Astrocyte (in vitro differentiated cells and primary cell): Measurements from ENCODE around the gene SCAMP4. TPM values are rescaled to one million over a fixed set of nuclear protein-coding genes. Genes with fewer than 3 reads are reported as not detected.

Source experiments
- DNase-seq: peaks from one replicate; pipeline ENCODE4 v3.0.0-alpha.2; 2010; ENCODE audit warnings: low read depth
- FAIRE-seq: peaks from 2 replicates; lab custom pipeline; 2011; peaks lifted over from hg19 to GRCh38; lab: Jason Lieb, UNC
- H2AFZ ChIP-seq: 2 replicates; pipeline ENCODE4 v1.6.0; 2012; ENCODE audit warnings: low read depth, low read length, inconsistent platforms
- H3K27ac ChIP-seq: 2 replicates; pipeline ENCODE4 v1.5.1; 2011; ENCODE audit warnings: low read depth, low read length, inconsistent platforms
- H3K27me3 ChIP-seq: 2 replicates; pipeline ENCODE4 v1.6.0; 2011; ENCODE audit warnings: low read length, inconsistent platforms; ENCODE audit not compliant: insufficient read depth
- H3K36me3 ChIP-seq: 2 replicates; pipeline ENCODE4 v1.5.1; 2011; ENCODE audit warnings: low read length, inconsistent platforms; ENCODE audit not compliant: insufficient read depth
- H3K4me1 ChIP-seq: 2 replicates; pipeline ENCODE4 v1.5.1; 2011; ENCODE audit warnings: low read length, inconsistent platforms; ENCODE audit not compliant: insufficient read depth
- H3K4me2 ChIP-seq: 2 replicates; pipeline ENCODE4 v1.6.0; 2012; ENCODE audit warnings: low read length, inconsistent platforms
- H3K4me3 ChIP-seq: 2 replicates; pipeline ENCODE4 v1.5.1; 2011; ENCODE audit warnings: low read depth, mild to moderate bottlenecking, low read length, inconsistent platforms; ENCODE audit not compliant: insufficient read depth
- H3K79me2 ChIP-seq: 2 replicates; pipeline ENCODE4 v1.6.0; 2012; ENCODE audit warnings: mild to moderate bottlenecking, low read length, inconsistent platforms; ENCODE audit not compliant: insufficient read depth
- H3K9ac ChIP-seq: 2 replicates; pipeline ENCODE4 v1.6.0; 2012; ENCODE audit warnings: mild to moderate bottlenecking, low read length, inconsistent platforms
- H3K9me3 ChIP-seq: 2 replicates; pipeline ENCODE4 v1.5.1; 2012; ENCODE audit warnings: low read depth, mild to moderate bottlenecking, low read length, inconsistent platforms; ENCODE audit not compliant: insufficient read depth
- H4K20me1 ChIP-seq: 2 replicates; pipeline ENCODE4 v1.6.0; 2012; ENCODE audit warnings: low read length, inconsistent platforms; ENCODE audit not compliant: insufficient read depth
- H3K27ac Mint-ChIP-seq: one replicate; pipeline ENCODE4 v1.8.0; 2021; ENCODE audit warnings: mild to moderate bottlenecking, mixed read lengths; ENCODE audit not compliant: unreplicated experiment
- H3K27me3 Mint-ChIP-seq: one replicate; pipeline ENCODE4 v1.8.0; 2021; ENCODE audit warnings: low read depth, mixed read lengths; ENCODE audit not compliant: unreplicated experiment
- H3K36me3 Mint-ChIP-seq: one replicate; pipeline ENCODE4 v1.8.0; 2021; ENCODE audit warnings: low read depth, mixed read lengths; ENCODE audit not compliant: unreplicated experiment
- H3K4me1 Mint-ChIP-seq: one replicate; pipeline ENCODE4 v1.8.0; 2021; ENCODE audit warnings: low read depth, mixed read lengths; ENCODE audit not compliant: unreplicated experiment
- H3K4me3 Mint-ChIP-seq: one replicate; pipeline ENCODE4 v1.8.0; 2021; ENCODE audit warnings: mild to moderate bottlenecking, moderate library complexity, mixed read lengths; ENCODE audit not compliant: unreplicated experiment
- H3K9me3 Mint-ChIP-seq: one replicate; pipeline ENCODE4 v1.8.0; 2021; ENCODE audit warnings: mild to moderate bottlenecking, mixed read lengths; ENCODE audit not compliant: unreplicated experiment
- CTCF ChIP-seq: IDR thresholded peaks from 2 replicates; pipeline ENCODE4 v1.5.1; 2011; ENCODE audit warnings: low read depth, mild to moderate bottlenecking, inconsistent platforms, low read length, moderate library complexity; ENCODE audit not compliant: insufficient read depth
- EZH2 ChIP-seq: IDR thresholded peaks from 2 replicates; pipeline ENCODE4 v1.6.1; 2012; ENCODE audit warnings: mild to moderate bottlenecking, low read length, inconsistent platforms; ENCODE audit not compliant: insufficient read depth
- total RNA-seq: library from RNA; stranded (reverse); gene quantifications from 2 replicates; pipeline ENCODE4 v1.2.1, GENCODE V29; 2021

Gene SCAMP4
- total RNA-seq, 1 donor from 2014 or later: 72.2 TPM

GRCh38 chr19:1912760-1913505 lies 7.7 kb downstream of the SCAMP4 start:
- peaks cover 64% of the 10 kb centered on the region for H3K79me2 ChIP-seq
- H3K27ac ChIP-seq: no peak overlapping the region
- Mint-ChIP-seq H3K36me3 (peaks cover 2% of the 10 kb centered on the region), H3K27ac (no peak overlapping the region), H3K4me3 (no peak overlapping the region), H3K4me1 (peaks cover 7% of the 10 kb centered on the region), H3K27me3 (no peaks in the 10 kb centered on the region), H3K9me3 (no peaks in the 10 kb centered on the region)
- DNase-seq (no peak), FAIRE-seq (no peak)
- H3K4me1 ChIP-seq: peaks cover 5% of the 10 kb centered on the region
- no peak overlapping the region for H3K4me3 ChIP-seq
- H3K4me2 ChIP-seq: no peak overlapping the region
- no peaks in the 10 kb centered on the region for H3K36me3 ChIP-seq
- no peak overlapping the region for H2AFZ ChIP-seq
- no peak overlapping the region for H3K9ac ChIP-seq
- TF ChIP-seq CTCF (no peak), EZH2 (no peak)
- H3K9me3 ChIP-seq: no peaks in the 10 kb centered on the region
- H4K20me1 ChIP-seq: peaks cover 57% of the 10 kb centered on the region
- H3K27me3 ChIP-seq: no peaks in the 10 kb centered on the region

GRCh38 chr19:1913781-1914577 lies 8.8 kb downstream of the SCAMP4 start:
- Histone ChIP-seq H4K20me1 (peaks cover 50% of the 10 kb centered on the region), H3K9ac (no peak overlapping the region), H3K27ac (no peak overlapping the region), H3K4me3 (no peak overlapping the region), H3K9me3 (no peaks in the 10 kb centered on the region), H3K27me3 (no peaks in the 10 kb centered on the region), H3K36me3 (no peaks in the 10 kb centered on the region), H3K79me2 (peaks cover 55% of the 10 kb centered on the region), H3K4me2 (no peak overlapping the region), H2AFZ (no peak overlapping the region), H3K4me1 (peaks cover 5% of the 10 kb centered on the region)
- DNase-seq (no peak), FAIRE-seq (no peak)
- Mint-ChIP-seq H3K4me1 (peaks cover 7% of the 10 kb centered on the region), H3K9me3 (no peaks in the 10 kb centered on the region), H3K36me3 (peaks cover 2% of the 10 kb centered on the region), H3K27ac (no peak overlapping the region), H3K4me3 (no peak overlapping the region), H3K27me3 (no peaks in the 10 kb centered on the region)
- no peak for TF ChIP-seq CTCF
- TF ChIP-seq EZH2: no peak
